ENCODE results near the gene FBXW9.

Gene FBXW9

DNA sequence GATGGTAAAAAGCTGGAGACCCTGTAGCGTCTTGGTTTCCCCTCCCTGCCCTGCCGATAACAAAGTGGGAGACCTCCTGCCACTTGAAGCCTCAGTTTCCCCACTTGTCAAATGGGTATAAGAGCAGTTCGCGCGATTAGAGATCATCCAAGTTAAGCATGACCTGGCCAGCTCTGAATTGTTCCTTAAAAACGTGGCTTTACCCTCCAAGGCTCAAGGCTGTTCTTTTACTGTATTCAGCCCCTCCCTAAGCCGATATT, 26.9 kb upstream of the FBXW9 start:
- Histone ChIP-seq H3K4me3 (ENCODE audit: low read depth, low read length) (peak overlapping the region; percentile 93), H3K9me3 (no peaks in the 10 kb centered on the region), H3K36me3 (peaks cover 33% of the 10 kb centered on the region), H3K27me3 (no peaks in the 10 kb centered on the region), H3K4me1 (no peaks in the 10 kb centered on the region; the same call in 1 of the 2 replicates)
- TF ChIP-seq, protein P1, sequence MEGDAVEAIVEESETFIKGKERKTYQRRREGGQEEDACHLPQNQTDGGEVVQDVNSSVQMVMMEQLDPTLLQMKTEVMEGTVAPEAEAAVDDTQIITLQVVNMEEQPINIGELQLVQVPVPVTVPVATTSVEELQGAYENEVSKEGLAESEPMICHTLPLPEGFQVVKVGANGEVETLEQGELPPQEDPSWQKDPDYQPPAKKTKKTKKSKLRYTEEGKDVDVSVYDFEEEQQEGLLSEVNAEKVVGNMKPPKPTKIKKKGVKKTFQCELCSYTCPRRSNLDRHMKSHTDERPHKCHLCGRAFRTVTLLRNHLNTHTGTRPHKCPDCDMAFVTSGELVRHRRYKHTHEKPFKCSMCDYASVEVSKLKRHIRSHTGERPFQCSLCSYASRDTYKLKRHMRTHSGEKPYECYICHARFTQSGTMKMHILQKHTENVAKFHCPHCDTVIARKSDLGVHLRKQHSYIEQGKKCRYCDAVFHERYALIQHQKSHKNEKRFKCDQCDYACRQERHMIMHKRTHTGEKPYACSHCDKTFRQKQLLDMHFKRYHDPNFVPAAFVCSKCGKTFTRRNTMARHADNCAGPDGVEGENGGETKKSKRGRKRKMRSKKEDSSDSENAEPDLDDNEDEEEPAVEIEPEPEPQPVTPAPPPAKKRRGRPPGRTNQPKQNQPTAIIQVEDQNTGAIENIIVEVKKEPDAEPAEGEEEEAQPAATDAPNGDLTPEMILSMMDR (IDR thresholded peaks at IDR 0.05; ENCODE audit: low read depth, low read length) = no peak
- DNase-seq = no peak

GRCh38 chr19:12722566-12723380, 26.3 kb upstream of the FBXW9 start:
- TF ChIP-seq, protein P1 (IDR thresholded peaks at IDR 0.05; ENCODE audit: low read depth, low read length) = no peak
- peak; percentile 98 for DNase-seq
- no peaks in the 10 kb centered on the region for H3K27me3 ChIP-seq
- peak overlapping the region; percentile 93 for H3K4me3 ChIP-seq (ENCODE audit: low read depth, low read length)
- H3K4me1 ChIP-seq = no peaks in the 10 kb centered on the region; the same call in 1 of the 2 replicates
- H3K9me3 ChIP-seq = no peaks in the 10 kb centered on the region
- peaks cover 33% of the 10 kb centered on the region for H3K36me3 ChIP-seq

DNA sequence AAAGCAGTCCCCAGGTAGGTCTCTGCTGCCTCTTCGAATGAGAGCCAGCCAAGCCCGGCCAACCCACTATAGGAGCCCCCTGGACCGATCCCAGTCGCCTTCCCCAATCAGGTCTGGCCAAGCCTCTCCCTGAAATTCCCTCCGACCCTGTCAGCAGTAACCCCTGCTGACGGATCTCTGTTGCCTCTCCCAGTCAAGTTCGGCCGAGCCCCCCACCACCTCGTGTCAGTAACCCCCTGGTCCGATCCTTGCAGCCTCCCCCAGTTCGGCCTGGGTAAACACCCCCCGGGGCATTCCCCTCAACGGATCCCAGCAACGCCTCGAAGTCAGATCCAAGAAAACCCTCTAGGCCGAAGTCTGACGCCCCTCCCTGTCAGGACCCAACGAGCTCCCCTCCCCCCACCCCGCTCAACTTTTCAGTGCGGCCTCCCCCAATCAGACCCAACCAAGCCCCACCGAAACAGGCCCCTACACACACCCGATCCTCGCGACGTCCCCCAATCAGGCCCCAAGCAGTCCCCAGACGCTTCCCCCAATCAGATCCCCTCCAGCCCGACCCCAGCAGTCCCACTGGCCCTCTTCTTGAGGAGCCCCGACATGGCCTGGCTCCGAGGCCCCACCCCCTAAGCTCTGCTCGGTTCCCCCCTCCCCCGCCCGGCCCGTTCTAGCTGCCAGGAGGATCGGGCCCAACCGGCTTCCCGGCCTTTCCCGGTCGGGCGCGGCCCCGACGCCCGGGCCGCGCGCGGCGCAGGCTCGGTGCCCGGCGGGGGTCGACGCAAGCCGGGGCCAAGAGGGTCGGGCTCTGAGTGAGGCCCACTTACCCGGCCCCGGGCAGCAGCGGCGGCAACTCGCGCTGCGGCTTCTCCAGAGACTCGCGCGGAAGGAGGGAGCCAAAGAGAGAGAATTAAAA, 25.5 kb upstream of the FBXW9 start:
- no peaks in the 10 kb centered on the region for H3K27me3 ChIP-seq
- TF ChIP-seq, protein P1 (IDR thresholded peaks at IDR 0.05; ENCODE audit: low read depth, low read length) = no peak
- DNase-seq = peak; percentile 61
- peak overlapping the region; percentile 93 for H3K4me3 ChIP-seq (ENCODE audit: low read depth, low read length)
- H3K36me3 ChIP-seq = peaks cover 39% of the 10 kb centered on the region
- H3K4me1 ChIP-seq = no peaks in the 10 kb centered on the region; the same call in 1 of the 2 replicates
- no peaks in the 10 kb centered on the region for H3K9me3 ChIP-seq

GRCh38 chr19:12720851-12721655, 24.6 kb upstream of the FBXW9 start:
- no peak for DNase-seq
- no peaks in the 10 kb centered on the region; the same call in 1 of the 2 replicates for H3K4me1 ChIP-seq
- no peaks in the 10 kb centered on the region for H3K27me3 ChIP-seq
- TF ChIP-seq, protein P1 (IDR thresholded peaks at IDR 0.05; ENCODE audit: low read depth, low read length) = no peak
- H3K36me3 ChIP-seq = peaks cover 48% of the 10 kb centered on the region
- H3K9me3 ChIP-seq = no peaks in the 10 kb centered on the region
- H3K4me3 ChIP-seq (ENCODE audit: low read depth, low read length) = peak overlapping the region; percentile 93

GRCh38 chr19:12720296-12720695, 23.9 kb upstream of the FBXW9 start:
- TF ChIP-seq, protein P1 (IDR thresholded peaks at IDR 0.05; ENCODE audit: low read depth, low read length) = no peak
- H3K9me3 ChIP-seq = no peaks in the 10 kb centered on the region
- H3K27me3 ChIP-seq = no peaks in the 10 kb centered on the region
- peaks cover 56% of the 10 kb centered on the region for H3K36me3 ChIP-seq
- H3K4me3 ChIP-seq (ENCODE audit: low read depth, low read length) = peak overlapping the region; percentile 93
- DNase-seq = no peak
- H3K4me1 ChIP-seq = no peaks in the 10 kb centered on the region; the same call in 1 of the 2 replicates
